Neural cell (in vitro differentiated cells): ENCODE measurements around the gene AK8. TPM values are rescaled to one million over a fixed set of nuclear protein-coding genes. Genes with fewer than 3 reads are reported as not detected.

Experiments used
- H2AFZ ChIP-seq: fragments of 200-600, 300-800 bp; sonication (generic), shearing (Covaris generic); 2 replicates; pipeline ENCODE4 v1.6.0; 2014; ENCODE audit warnings: low read depth, mild to moderate bottlenecking, antibody characterized with exemption, low read length, moderate library complexity
- H3F3A ChIP-seq: fragments of 200-600 bp; shearing (Covaris generic); 2 replicates; pipeline ENCODE4 v1.6.1; 2016; ENCODE audit warnings: mild to moderate bottlenecking, moderate library complexity, mixed read lengths, antibody characterized with exemption, low read length; ENCODE audit not compliant: insufficient read depth, poor library complexity, severe bottlenecking
- H3K27ac ChIP-seq: fragments of 200-600, 300-800 bp; sonication (generic), shearing (Covaris generic); 2 replicates; pipeline ENCODE4 v1.5.1; 2014; ENCODE audit warnings: mild to moderate bottlenecking, low read length, moderate library complexity
- H3K27me3 ChIP-seq: fragments of 300-800, 200-600 bp; sonication (generic), shearing (Covaris generic); 2 replicates; pipeline ENCODE4 v1.6.0; 2014; ENCODE audit warnings: mild to moderate bottlenecking, low read depth, low read length, moderate library complexity; ENCODE audit not compliant: insufficient read depth
- H3K36me3 ChIP-seq: fragments of 300-800, 200-600 bp; sonication (generic), shearing (Covaris generic); 2 replicates; pipeline ENCODE4 v1.5.1; 2014; ENCODE audit warnings: mild to moderate bottlenecking, antibody characterized with exemption, low read length, moderate library complexity; ENCODE audit not compliant: insufficient read depth
- H3K4me2 ChIP-seq: fragments of 300-800, 200-600 bp; sonication (generic), shearing (Covaris generic); 2 replicates; pipeline ENCODE4 v1.6.0; 2014; ENCODE audit warnings: mild to moderate bottlenecking, low read length
- H3K4me3 ChIP-seq: fragments of 300-800, 200-600 bp; sonication (generic), shearing (Covaris generic); 2 replicates; pipeline ENCODE4 v1.5.1; 2014; ENCODE audit warnings: mild to moderate bottlenecking, low read length, moderate library complexity
- H3K79me2 ChIP-seq: fragments of 200-600 bp; shearing (Covaris generic); replicated peaks from 2 replicates; pipeline ENCODE4 v1.6.0; 2014; ENCODE audit warnings: mild to moderate bottlenecking, low read length, moderate library complexity; ENCODE audit not compliant: insufficient read depth
- H3K9ac ChIP-seq: fragments of 300-800, 200-600 bp; sonication (generic), shearing (Covaris generic); 2 replicates; pipeline ENCODE4 v1.6.1; 2016; ENCODE audit warnings: mild to moderate bottlenecking, low read length, mixed read lengths
- H3K9me2 ChIP-seq: fragments of 200-600 bp; shearing (Covaris generic); 2 replicates; pipeline ENCODE4 v1.6.1; 2016; ENCODE audit warnings: mild to moderate bottlenecking, low read length, mixed read lengths; ENCODE audit not compliant: insufficient read depth
- H3K9me3 ChIP-seq: fragments of 200-600, 300-800 bp; sonication (generic), shearing (Covaris generic); 2 replicates; pipeline ENCODE4 v1.6.1; 2016; ENCODE audit warnings: mild to moderate bottlenecking, mixed run types, low read length, moderate library complexity, mixed read lengths
- H4K20me1 ChIP-seq: fragments of 200-600 bp; shearing (Covaris generic); 2 replicates; pipeline ENCODE4 v1.6.1; 2016; ENCODE audit warnings: mild to moderate bottlenecking, mixed run types; ENCODE audit not compliant: insufficient read depth
- EP300 ChIP-seq: fragments of 450-650 bp; conservative IDR thresholded peaks from 2 replicates; pipeline ENCODE4 v1.6.1; 2014; ENCODE audit warnings: antibody characterized with exemption, mild to moderate bottlenecking, moderate library complexity; ENCODE audit not compliant: poor library complexity, severe bottlenecking
- EZH2 ChIP-seq: fragments of 200-600, 300-800 bp; shearing (Covaris generic), sonication (generic); IDR thresholded peaks from 2 replicates; pipeline ENCODE4 v1.6.1; 2014; ENCODE audit warnings: antibody characterized with exemption, low read length, borderline replicate concordance, mild to moderate bottlenecking; ENCODE audit not compliant: insufficient read depth, poor library complexity, severe bottlenecking
- MXI1 ChIP-seq: fragments of 450-650 bp; conservative IDR thresholded peaks from 2 replicates; pipeline ENCODE4 v1.6.1; 2014; ENCODE audit warnings: antibody characterized with exemption, mild to moderate bottlenecking; ENCODE audit not compliant: poor library complexity, severe bottlenecking
- POLR2AphosphoS5 ChIP-seq: IDR thresholded peaks from 2 replicates; pipeline ENCODE4 v1.6.1; 2012
- RAD21 ChIP-seq: fragments of 450-650 bp; conservative IDR thresholded peaks from 2 replicates; pipeline ENCODE4 v1.6.1; 2014; ENCODE audit warnings: antibody characterized with exemption, mild to moderate bottlenecking, moderate library complexity
- SMC3 ChIP-seq: fragments of 450-650 bp; conservative IDR thresholded peaks from 2 replicates; pipeline ENCODE4 v1.6.1; 2014; ENCODE audit warnings: antibody characterized with exemption, mild to moderate bottlenecking, moderate library complexity; ENCODE audit not compliant: poor library complexity
- TAF1 ChIP-seq: IDR thresholded peaks from 2 replicates; pipeline ENCODE4 v1.6.1; 2012; ENCODE audit warnings: low read depth
- polyA plus RNA-seq: library from polyadenylated mRNA; depleted of rRNA; stranded (reverse); fragments of >200 nt; gene quantifications from 2 replicates; pipeline ENCODE4 v1.2.3, GENCODE V29; 2014
- TF ChIP-seq, protein P1 (sequence below): IDR thresholded peaks from 2 replicates; pipeline ENCODE4 v1.6.1; 2012; ENCODE audit warnings: borderline replicate concordance
- TF ChIP-seq, protein P2 (sequence below): fragments of 450-650 bp; IDR thresholded peaks from 2 replicates; pipeline ENCODE4 v1.5.1; 2014; ENCODE audit warnings: antibody characterized with exemption, mild to moderate bottlenecking, moderate library complexity; ENCODE audit not compliant: poor library complexity, severe bottlenecking

The AK8 gene
- polyA plus RNA-seq, 1 donor from 2014 or later: 0.71 TPM

DNA sequence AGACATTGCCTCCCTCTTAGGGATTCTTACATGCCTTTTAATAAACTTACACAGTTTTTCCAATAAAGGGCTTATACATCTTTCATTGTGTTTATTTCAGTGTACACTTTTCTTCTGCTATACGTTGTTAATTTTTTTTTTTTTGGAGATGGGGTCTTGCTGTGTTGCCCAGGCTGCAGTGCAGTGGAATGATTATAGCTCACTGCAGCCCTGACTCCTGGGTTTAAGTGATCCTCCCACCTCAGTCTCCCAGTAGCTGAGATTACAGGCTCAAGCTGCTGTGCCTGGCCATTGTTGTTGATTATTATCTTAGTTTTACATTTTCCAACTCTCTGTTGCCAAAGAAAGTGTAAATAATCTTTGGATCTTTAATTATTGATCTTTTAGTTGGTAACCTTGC, 118.0 kb downstream of the AK8 start:
- H3K27ac ChIP-seq: no peak overlapping the region
- no peak overlapping the region for H2AFZ ChIP-seq
- no peaks in the 10 kb centered on the region for H3K27me3 ChIP-seq
- peaks cover 3% of the 10 kb centered on the region for H3K9me3 ChIP-seq
- H3K9ac ChIP-seq: no peak overlapping the region
- no peaks in the 10 kb centered on the region for H3K9me2 ChIP-seq
- H3F3A ChIP-seq: no peaks in the 10 kb centered on the region
- H3K4me2 ChIP-seq: no peak overlapping the region
- no peaks in the 10 kb centered on the region for H3K79me2 ChIP-seq
- no peaks in the 10 kb centered on the region for H3K36me3 ChIP-seq
- TF ChIP-seq SMC3 (no peak), POLR2AphosphoS5 (no peak), EZH2 (no peak), MXI1 (no peak), TAF1 (no peak), EP300 (no peak), RAD21 (no peak)
- TF ChIP-seq, protein P1, sequence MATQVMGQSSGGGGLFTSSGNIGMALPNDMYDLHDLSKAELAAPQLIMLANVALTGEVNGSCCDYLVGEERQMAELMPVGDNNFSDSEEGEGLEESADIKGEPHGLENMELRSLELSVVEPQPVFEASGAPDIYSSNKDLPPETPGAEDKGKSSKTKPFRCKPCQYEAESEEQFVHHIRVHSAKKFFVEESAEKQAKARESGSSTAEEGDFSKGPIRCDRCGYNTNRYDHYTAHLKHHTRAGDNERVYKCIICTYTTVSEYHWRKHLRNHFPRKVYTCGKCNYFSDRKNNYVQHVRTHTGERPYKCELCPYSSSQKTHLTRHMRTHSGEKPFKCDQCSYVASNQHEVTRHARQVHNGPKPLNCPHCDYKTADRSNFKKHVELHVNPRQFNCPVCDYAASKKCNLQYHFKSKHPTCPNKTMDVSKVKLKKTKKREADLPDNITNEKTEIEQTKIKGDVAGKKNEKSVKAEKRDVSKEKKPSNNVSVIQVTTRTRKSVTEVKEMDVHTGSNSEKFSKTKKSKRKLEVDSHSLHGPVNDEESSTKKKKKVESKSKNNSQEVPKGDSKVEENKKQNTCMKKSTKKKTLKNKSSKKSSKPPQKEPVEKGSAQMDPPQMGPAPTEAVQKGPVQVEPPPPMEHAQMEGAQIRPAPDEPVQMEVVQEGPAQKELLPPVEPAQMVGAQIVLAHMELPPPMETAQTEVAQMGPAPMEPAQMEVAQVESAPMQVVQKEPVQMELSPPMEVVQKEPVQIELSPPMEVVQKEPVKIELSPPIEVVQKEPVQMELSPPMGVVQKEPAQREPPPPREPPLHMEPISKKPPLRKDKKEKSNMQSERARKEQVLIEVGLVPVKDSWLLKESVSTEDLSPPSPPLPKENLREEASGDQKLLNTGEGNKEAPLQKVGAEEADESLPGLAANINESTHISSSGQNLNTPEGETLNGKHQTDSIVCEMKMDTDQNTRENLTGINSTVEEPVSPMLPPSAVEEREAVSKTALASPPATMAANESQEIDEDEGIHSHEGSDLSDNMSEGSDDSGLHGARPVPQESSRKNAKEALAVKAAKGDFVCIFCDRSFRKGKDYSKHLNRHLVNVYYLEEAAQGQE: no peak
- TF ChIP-seq, protein P2, sequence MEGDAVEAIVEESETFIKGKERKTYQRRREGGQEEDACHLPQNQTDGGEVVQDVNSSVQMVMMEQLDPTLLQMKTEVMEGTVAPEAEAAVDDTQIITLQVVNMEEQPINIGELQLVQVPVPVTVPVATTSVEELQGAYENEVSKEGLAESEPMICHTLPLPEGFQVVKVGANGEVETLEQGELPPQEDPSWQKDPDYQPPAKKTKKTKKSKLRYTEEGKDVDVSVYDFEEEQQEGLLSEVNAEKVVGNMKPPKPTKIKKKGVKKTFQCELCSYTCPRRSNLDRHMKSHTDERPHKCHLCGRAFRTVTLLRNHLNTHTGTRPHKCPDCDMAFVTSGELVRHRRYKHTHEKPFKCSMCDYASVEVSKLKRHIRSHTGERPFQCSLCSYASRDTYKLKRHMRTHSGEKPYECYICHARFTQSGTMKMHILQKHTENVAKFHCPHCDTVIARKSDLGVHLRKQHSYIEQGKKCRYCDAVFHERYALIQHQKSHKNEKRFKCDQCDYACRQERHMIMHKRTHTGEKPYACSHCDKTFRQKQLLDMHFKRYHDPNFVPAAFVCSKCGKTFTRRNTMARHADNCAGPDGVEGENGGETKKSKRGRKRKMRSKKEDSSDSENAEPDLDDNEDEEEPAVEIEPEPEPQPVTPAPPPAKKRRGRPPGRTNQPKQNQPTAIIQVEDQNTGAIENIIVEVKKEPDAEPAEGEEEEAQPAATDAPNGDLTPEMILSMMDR: no peak
- H3K4me3 ChIP-seq: no peak overlapping the region
- no peaks in the 10 kb centered on the region for H4K20me1 ChIP-seq

DNA sequence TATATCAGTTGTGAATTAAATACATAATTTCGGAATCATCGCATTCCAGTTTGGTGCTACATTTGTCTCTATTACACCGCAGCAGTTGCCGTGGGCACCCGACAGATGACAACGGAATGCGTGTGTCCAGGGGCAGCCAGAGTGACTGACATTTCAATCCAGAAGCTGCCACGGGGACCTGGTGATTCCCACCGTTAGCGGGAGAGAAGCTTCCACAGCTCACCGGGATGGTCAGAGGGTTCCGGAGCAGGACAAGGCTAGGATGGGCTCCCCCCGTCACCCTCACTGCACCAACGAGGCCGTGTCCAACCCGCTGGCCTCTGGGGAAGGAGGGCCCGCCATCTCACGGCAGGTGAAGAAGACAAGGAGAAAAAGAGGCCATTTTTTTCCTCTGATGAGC, 121.1 kb downstream of the AK8 start:
- no peaks in the 10 kb centered on the region for H3F3A ChIP-seq
- H3K79me2 ChIP-seq: no peaks in the 10 kb centered on the region
- no peaks in the 10 kb centered on the region for H3K27me3 ChIP-seq
- no peaks in the 10 kb centered on the region for H3K9me3 ChIP-seq
- no peak overlapping the region for H3K4me2 ChIP-seq
- no peaks in the 10 kb centered on the region for H4K20me1 ChIP-seq
- TF ChIP-seq POLR2AphosphoS5 (no peak), RAD21 (no peak), EP300 (no peak), TAF1 (no peak), EZH2 (no peak), SMC3 (no peak), MXI1 (no peak)
- TF ChIP-seq, protein P2: no peak
- TF ChIP-seq, protein P1: no peak
- no peaks in the 10 kb centered on the region for H3K9me2 ChIP-seq
- no peak overlapping the region for H3K9ac ChIP-seq
- no peak overlapping the region for H2AFZ ChIP-seq
- no peak overlapping the region for H3K4me3 ChIP-seq
- no peak overlapping the region for H3K27ac ChIP-seq
- H3K36me3 ChIP-seq: no peaks in the 10 kb centered on the region
